Cerebellar cortex (tissue), 1 donor: ENCODE results near the gene DNAJC2.
"Not testable (repeated sequence)": the region's sequence is repeated elsewhere in the genome, so short reads cannot be mapped to it uniquely, and the experiment has no call there.

ENCODE experiments used
- DNase-seq: peaks from one replicate; pipeline ENCODE4 v3.0.0-alpha.2; 2015; ENCODE audit warnings: low spot score

DNAJC2 gene

DNA sequence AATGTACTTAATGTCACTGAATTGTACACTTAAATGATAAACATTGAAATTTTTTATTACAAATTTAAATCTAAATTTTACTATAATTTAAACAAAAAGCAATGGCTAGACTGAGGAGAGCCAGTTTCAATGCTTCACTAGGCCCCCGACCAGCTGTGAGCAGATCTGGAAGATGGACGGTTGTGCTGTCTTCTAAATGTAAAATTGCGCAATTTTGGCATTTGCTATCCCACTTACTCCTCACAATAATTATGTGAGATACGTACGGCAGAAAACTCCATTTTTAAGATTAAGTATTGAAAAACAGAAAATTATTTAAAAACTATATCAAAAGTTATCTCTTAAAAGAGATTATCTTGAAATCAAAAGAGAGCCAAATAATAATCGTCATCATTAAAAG is 71.2 kb downstream of the DNAJC2 start:
- not testable (repeated sequence) for DNase-seq

- not testable (repeated sequence) for DNase-seq
Measured at GRCh38 chr7:103266229-103266628, 78.3 kb downstream of the DNAJC2 start.

- DNase-seq, result not testable (repeated sequence)
Measured at GRCh38 chr7:103264054-103264453, 80.5 kb downstream of the DNAJC2 start.
